Astrocyte (in vitro differentiated cells and primary cell): ENCODE data around the gene TKFC. TPM values are rescaled to one million over a fixed set of nuclear protein-coding genes. Genes with fewer than 3 reads are reported as not detected.

Experiments used
- DNase-seq: peaks from one replicate; pipeline ENCODE4 v3.0.0-alpha.2; 2010; ENCODE audit warnings: low read depth
- FAIRE-seq: peaks from 2 replicates; lab custom pipeline; 2011; peaks lifted over from hg19 to GRCh38; lab: Jason Lieb, UNC
- H2AFZ ChIP-seq: 2 replicates; pipeline ENCODE4 v1.6.0; 2012; ENCODE audit warnings: low read depth, low read length, inconsistent platforms
- H3K27ac ChIP-seq: 2 replicates; pipeline ENCODE4 v1.5.1; 2011; ENCODE audit warnings: low read depth, low read length, inconsistent platforms
- H3K27me3 ChIP-seq: 2 replicates; pipeline ENCODE4 v1.6.0; 2011; ENCODE audit warnings: low read length, inconsistent platforms; ENCODE audit not compliant: insufficient read depth
- H3K36me3 ChIP-seq: 2 replicates; pipeline ENCODE4 v1.5.1; 2011; ENCODE audit warnings: low read length, inconsistent platforms; ENCODE audit not compliant: insufficient read depth
- H3K4me1 ChIP-seq: 2 replicates; pipeline ENCODE4 v1.5.1; 2011; ENCODE audit warnings: low read length, inconsistent platforms; ENCODE audit not compliant: insufficient read depth
- H3K4me2 ChIP-seq: 2 replicates; pipeline ENCODE4 v1.6.0; 2012; ENCODE audit warnings: low read length, inconsistent platforms
- H3K4me3 ChIP-seq: 2 replicates; pipeline ENCODE4 v1.5.1; 2011; ENCODE audit warnings: low read depth, mild to moderate bottlenecking, low read length, inconsistent platforms; ENCODE audit not compliant: insufficient read depth
- H3K79me2 ChIP-seq: 2 replicates; pipeline ENCODE4 v1.6.0; 2012; ENCODE audit warnings: mild to moderate bottlenecking, low read length, inconsistent platforms; ENCODE audit not compliant: insufficient read depth
- H3K9ac ChIP-seq: 2 replicates; pipeline ENCODE4 v1.6.0; 2012; ENCODE audit warnings: mild to moderate bottlenecking, low read length, inconsistent platforms
- H3K9me3 ChIP-seq: 2 replicates; pipeline ENCODE4 v1.5.1; 2012; ENCODE audit warnings: low read depth, mild to moderate bottlenecking, low read length, inconsistent platforms; ENCODE audit not compliant: insufficient read depth
- H4K20me1 ChIP-seq: 2 replicates; pipeline ENCODE4 v1.6.0; 2012; ENCODE audit warnings: low read length, inconsistent platforms; ENCODE audit not compliant: insufficient read depth
- H3K27ac Mint-ChIP-seq: one replicate; pipeline ENCODE4 v1.8.0; 2021; ENCODE audit warnings: mild to moderate bottlenecking, mixed read lengths; ENCODE audit not compliant: unreplicated experiment
- H3K27me3 Mint-ChIP-seq: one replicate; pipeline ENCODE4 v1.8.0; 2021; ENCODE audit warnings: low read depth, mixed read lengths; ENCODE audit not compliant: unreplicated experiment
- H3K36me3 Mint-ChIP-seq: one replicate; pipeline ENCODE4 v1.8.0; 2021; ENCODE audit warnings: low read depth, mixed read lengths; ENCODE audit not compliant: unreplicated experiment
- H3K4me1 Mint-ChIP-seq: one replicate; pipeline ENCODE4 v1.8.0; 2021; ENCODE audit warnings: low read depth, mixed read lengths; ENCODE audit not compliant: unreplicated experiment
- H3K4me3 Mint-ChIP-seq: one replicate; pipeline ENCODE4 v1.8.0; 2021; ENCODE audit warnings: mild to moderate bottlenecking, moderate library complexity, mixed read lengths; ENCODE audit not compliant: unreplicated experiment
- H3K9me3 Mint-ChIP-seq: one replicate; pipeline ENCODE4 v1.8.0; 2021; ENCODE audit warnings: mild to moderate bottlenecking, mixed read lengths; ENCODE audit not compliant: unreplicated experiment
- CTCF ChIP-seq: IDR thresholded peaks from 2 replicates; pipeline ENCODE4 v1.5.1; 2011; ENCODE audit warnings: low read depth, mild to moderate bottlenecking, inconsistent platforms, low read length, moderate library complexity; ENCODE audit not compliant: insufficient read depth
- EZH2 ChIP-seq: IDR thresholded peaks from 2 replicates; pipeline ENCODE4 v1.6.1; 2012; ENCODE audit warnings: mild to moderate bottlenecking, low read length, inconsistent platforms; ENCODE audit not compliant: insufficient read depth
- total RNA-seq: library from RNA; stranded (reverse); gene quantifications from 2 replicates; pipeline ENCODE4 v1.2.1, GENCODE V29; 2021

Gene TKFC
- total RNA-seq, 1 donor from 2014 or later, result 23.9 TPM

DNA sequence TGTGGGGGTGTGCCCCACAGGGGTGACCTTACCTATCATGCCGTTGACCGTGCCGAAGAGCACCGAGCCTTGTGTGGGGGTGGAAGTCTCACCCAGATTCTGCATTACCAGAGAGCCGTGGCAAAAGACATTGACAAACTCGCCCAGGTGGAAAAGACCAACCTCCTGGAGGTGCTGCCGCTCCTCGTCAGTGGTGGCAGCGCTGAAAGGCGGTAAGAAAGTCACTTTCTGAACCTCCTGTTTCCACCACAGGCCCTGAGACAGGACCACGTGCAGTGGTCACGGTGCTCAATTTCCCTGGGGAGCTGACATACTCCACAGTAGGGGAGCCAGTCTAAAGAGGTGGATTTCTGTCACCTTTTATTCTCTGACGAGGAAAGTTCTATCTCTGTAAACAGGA lies 30.5 kb upstream of the TKFC start:
- no peak overlapping the region for H3K4me3 Mint-ChIP-seq
- H2AFZ ChIP-seq, result no peak overlapping the region
- no peaks in the 10 kb centered on the region for H3K79me2 ChIP-seq
- no peak overlapping the region for H3K4me2 ChIP-seq
- FAIRE-seq (no peak), DNase-seq (no peak)
- no peaks in the 10 kb centered on the region for H3K27me3 ChIP-seq
- H3K4me1 Mint-ChIP-seq, result peaks cover 15% of the 10 kb centered on the region
- no peaks in the 10 kb centered on the region for H3K9me3 Mint-ChIP-seq
- H3K4me1 ChIP-seq, result peaks cover 17% of the 10 kb centered on the region
- TF ChIP-seq EZH2 (no peak), CTCF (no peak)
- H3K4me3 ChIP-seq, result no peak overlapping the region
- no peak overlapping the region for H3K27ac Mint-ChIP-seq
- H3K27me3 Mint-ChIP-seq, result no peaks in the 10 kb centered on the region
- peaks cover 68% of the 10 kb centered on the region for H3K36me3 ChIP-seq
- no peaks in the 10 kb centered on the region for H3K9me3 ChIP-seq
- no peak overlapping the region for H3K27ac ChIP-seq
- H3K9ac ChIP-seq, result no peak overlapping the region
- peaks cover 34% of the 10 kb centered on the region for H3K36me3 Mint-ChIP-seq
- peaks cover 93% of the 10 kb centered on the region for H4K20me1 ChIP-seq

DNA sequence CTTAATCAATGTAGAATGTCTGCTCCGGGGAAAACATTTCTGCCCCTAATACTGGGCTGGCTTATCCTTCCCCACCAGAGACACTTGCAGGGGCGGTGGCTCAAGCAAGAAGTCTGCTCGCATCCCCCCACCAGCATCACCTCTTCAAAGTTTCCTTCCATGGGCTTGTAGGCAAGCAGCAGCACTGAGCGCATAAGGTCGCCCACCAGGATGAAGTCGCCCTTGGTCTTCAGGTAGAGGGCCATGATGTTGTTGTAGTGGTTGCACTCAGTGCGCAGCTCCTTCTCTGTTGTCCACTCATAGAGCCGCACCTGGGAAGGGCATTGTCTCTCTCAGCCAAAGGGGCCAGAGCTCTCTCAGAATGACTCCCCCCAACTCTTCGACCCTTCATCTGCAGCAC lies 29.3 kb upstream of the TKFC start:
- no peaks in the 10 kb centered on the region for H3K27me3 ChIP-seq
- Mint-ChIP-seq H3K27ac (no peak overlapping the region), H3K9me3 (no peaks in the 10 kb centered on the region), H3K27me3 (no peaks in the 10 kb centered on the region), H3K36me3 (peaks cover 30% of the 10 kb centered on the region), H3K4me3 (no peak overlapping the region), H3K4me1 (peaks cover 4% of the 10 kb centered on the region)
- no peak overlapping the region for H3K27ac ChIP-seq
- FAIRE-seq (no peak), DNase-seq (no peak)
- H3K9me3 ChIP-seq, result no peaks in the 10 kb centered on the region
- peaks cover 7% of the 10 kb centered on the region for H3K4me1 ChIP-seq
- no peak overlapping the region for H3K9ac ChIP-seq
- TF ChIP-seq CTCF, result no peak
- peaks cover 79% of the 10 kb centered on the region for H3K36me3 ChIP-seq
- H3K4me3 ChIP-seq, result no peak overlapping the region
- no peak overlapping the region for H2AFZ ChIP-seq
- peaks cover 96% of the 10 kb centered on the region for H4K20me1 ChIP-seq
- peaks cover 3% of the 10 kb centered on the region for H3K79me2 ChIP-seq
- H3K4me2 ChIP-seq, result no peak overlapping the region

GRCh38 chr11:61305417-61305816 lies 27.6 kb upstream of the TKFC start:
- H3K9me3 ChIP-seq, result no peaks in the 10 kb centered on the region
- H3K36me3 ChIP-seq, result peaks cover 85% of the 10 kb centered on the region
- Mint-ChIP-seq H3K4me1 (no peaks in the 10 kb centered on the region), H3K9me3 (no peaks in the 10 kb centered on the region), H3K27me3 (no peaks in the 10 kb centered on the region), H3K27ac (no peak overlapping the region), H3K36me3 (peaks cover 24% of the 10 kb centered on the region), H3K4me3 (no peak overlapping the region)
- no peak for FAIRE-seq
- peaks cover 96% of the 10 kb centered on the region for H4K20me1 ChIP-seq
- H3K27me3 ChIP-seq, result no peaks in the 10 kb centered on the region
- H2AFZ ChIP-seq, result no peak overlapping the region
- DNase-seq, result no peak
- H3K4me3 ChIP-seq, result no peak overlapping the region
- no peak overlapping the region for H3K27ac ChIP-seq
- no peak overlapping the region for H3K4me2 ChIP-seq
- TF ChIP-seq CTCF (no peak), EZH2 (no peak)
- no peaks in the 10 kb centered on the region for H3K4me1 ChIP-seq
- no peak overlapping the region for H3K9ac ChIP-seq
- H3K79me2 ChIP-seq, result peaks cover 6% of the 10 kb centered on the region
